AG10803 (cell line): ENCODE results near the gene ADAMTS2.

Source experiments
- DNase-seq: peaks from one replicate; pipeline ENCODE4 v3.0.0; 2010; ENCODE audit warnings: low read depth
- H3K4me3 ChIP-seq: 2 replicates; pipeline ENCODE4 v1.5.1; 2011; ENCODE audit warnings: mild to moderate bottlenecking, low read length, control low read depth
- TF ChIP-seq, protein P1 (sequence below): conservative IDR thresholded peaks from 2 replicates; pipeline ENCODE4 v1.5.1; 2011; ENCODE audit warnings: mild to moderate bottlenecking, low read length, control low read depth, inconsistent platforms

ADAMTS2 gene

DNA sequence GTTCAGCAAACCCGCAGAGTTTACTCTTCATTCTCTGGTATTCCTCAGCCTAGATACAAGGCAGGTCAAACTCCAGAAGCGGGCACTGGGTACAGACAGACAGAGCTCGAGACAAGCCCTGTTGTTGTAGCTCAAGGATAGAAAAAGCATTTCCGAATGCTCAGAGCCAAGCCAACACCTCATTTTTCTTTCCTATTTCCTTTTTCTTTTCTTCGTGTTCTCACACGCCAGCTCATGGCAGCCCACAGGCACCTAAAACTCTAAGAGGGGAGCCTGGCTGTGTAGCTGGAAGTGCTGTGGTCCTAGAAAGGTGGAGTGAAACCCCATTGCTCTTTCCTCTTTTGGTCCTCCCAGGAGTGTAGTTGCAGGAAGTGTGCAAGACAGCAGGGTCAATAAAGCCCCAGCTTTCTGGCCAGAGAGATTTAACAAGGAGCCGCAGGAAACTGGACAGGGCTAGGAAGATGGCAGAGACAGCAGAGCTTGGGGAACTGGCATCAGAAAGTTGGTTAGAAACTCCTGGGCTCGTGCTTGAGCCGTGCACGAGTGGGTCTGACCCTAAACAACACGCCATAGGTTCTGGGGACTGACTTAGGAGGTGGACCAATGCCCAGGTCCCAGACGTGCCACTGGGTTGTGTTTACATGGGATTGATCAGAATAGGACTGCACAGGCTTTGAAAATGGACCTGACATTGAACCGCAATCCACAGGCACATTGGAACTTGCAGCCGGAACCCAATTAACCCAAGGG is 41.6 kb downstream of the ADAMTS2 start:
- H3K4me3 ChIP-seq, result no peak overlapping the region
- DNase-seq, result no peak
- TF ChIP-seq, protein P1, sequence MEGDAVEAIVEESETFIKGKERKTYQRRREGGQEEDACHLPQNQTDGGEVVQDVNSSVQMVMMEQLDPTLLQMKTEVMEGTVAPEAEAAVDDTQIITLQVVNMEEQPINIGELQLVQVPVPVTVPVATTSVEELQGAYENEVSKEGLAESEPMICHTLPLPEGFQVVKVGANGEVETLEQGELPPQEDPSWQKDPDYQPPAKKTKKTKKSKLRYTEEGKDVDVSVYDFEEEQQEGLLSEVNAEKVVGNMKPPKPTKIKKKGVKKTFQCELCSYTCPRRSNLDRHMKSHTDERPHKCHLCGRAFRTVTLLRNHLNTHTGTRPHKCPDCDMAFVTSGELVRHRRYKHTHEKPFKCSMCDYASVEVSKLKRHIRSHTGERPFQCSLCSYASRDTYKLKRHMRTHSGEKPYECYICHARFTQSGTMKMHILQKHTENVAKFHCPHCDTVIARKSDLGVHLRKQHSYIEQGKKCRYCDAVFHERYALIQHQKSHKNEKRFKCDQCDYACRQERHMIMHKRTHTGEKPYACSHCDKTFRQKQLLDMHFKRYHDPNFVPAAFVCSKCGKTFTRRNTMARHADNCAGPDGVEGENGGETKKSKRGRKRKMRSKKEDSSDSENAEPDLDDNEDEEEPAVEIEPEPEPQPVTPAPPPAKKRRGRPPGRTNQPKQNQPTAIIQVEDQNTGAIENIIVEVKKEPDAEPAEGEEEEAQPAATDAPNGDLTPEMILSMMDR, result no peak

DNA sequence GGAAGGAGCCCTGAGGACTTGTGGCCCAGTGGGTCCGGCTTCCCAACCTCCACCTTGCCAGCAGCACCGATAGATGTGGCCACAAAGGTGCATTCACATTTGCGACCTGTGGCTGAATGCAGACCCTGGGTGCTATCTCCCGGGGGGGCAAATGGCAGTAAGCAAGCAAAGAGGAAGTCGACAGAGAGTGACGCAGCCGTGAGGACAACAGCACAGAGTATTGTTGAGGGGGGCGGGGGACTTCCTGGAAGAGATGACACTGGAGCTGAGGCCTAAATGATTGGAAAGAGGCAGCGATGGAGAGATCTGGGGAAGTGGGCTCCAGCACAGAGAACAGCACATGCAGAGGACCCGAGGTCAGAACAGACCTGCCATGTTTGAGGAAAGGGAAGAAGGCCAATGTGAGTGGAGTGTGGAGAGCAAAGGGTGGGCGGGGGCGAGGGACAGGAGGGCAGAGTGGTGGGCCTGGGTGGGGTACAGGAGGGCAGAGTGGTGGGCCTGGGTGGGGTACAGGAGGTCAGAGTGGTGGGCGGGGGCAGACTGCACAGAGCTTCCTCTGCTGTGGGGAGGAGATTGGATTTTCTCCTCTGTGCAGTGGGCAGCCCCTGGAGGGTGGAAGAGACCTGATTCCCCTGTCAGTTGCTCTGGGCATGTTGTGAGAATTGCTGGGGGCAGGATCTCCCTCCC is 42.6 kb downstream of the ADAMTS2 start:
- no peak overlapping the region for H3K4me3 ChIP-seq
- TF ChIP-seq, protein P1, result no peak

DNA sequence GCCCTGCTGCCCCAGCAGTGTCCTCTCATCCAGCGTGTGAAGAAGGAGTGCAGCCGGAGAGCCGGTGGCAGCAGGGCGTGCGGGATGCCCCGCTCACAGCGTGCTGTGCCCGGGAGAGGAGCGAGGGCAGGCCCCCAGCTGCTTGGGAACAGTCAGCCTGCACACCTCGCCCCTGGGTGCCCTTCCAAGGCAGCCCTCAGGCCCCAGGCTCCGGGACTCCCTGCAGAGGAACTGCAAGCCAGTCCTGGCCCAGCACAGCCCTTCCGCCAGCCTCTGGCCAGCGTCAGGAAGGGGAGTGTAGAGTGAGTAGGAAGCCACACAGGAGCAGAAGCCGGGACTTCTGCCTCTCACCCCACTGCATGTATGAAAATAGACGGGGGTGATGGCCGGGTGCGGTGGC is 43.5 kb downstream of the ADAMTS2 start:
- TF ChIP-seq, protein P1, result no peak
- DNase-seq, result no peak
- no peak overlapping the region for H3K4me3 ChIP-seq

More for the DNA sequence above, 42.6 kb downstream of the ADAMTS2 start:
- DNase-seq, result no peak

DNA sequence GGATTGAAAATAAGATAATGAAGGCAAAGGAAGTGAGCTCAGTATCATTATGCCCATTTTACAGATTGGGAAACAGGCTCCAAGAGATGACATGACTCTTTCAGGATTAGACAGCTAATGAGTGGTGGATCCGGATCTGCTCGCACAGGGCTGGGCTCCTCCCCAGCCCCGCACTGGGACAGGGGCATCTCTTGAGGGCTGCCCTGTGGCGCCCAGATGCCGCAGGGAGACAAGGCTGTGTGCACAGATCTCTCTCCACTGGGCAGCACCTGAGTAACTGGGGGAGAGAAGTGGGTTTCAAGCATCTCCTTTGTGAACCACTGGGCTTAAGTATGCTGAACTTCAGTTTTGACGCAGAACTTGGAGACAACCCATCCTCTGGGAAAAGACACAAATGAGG is 43.9 kb downstream of the ADAMTS2 start:
- no peak overlapping the region for H3K4me3 ChIP-seq
- DNase-seq, result no peak
- TF ChIP-seq, protein P1, result no peak

DNA sequence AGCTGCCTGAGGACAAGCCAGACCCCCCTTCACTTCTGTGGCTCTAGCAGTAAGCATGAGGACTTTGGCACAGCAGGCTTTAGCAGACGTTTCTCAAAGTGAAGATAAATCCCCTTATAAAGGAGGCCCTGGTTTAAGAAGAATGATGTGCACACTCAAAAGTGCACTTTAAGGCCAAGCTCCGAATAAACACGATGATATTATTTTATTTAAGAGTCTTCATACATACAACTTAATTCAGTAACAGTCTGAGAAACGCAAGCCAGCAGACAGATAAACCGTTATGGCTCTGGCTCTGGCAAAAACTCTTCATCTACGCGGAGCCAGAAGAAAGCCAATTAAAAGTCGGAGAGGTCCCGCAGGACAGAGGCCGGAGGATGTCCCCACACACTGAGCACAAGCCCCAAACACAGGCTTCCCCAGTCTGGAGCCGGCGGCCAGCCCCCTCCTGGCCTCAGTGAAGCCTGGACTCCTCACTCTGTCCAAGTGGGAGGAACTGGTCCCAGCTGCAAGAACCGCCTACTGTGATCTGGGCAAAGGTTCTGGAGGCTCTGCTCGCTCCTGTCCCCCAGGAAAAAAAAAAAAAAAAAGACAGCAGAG is 44.6 kb downstream of the ADAMTS2 start:
- DNase-seq, result no peak
- TF ChIP-seq, protein P1, result no peak
- H3K4me3 ChIP-seq, result no peak overlapping the region

DNA sequence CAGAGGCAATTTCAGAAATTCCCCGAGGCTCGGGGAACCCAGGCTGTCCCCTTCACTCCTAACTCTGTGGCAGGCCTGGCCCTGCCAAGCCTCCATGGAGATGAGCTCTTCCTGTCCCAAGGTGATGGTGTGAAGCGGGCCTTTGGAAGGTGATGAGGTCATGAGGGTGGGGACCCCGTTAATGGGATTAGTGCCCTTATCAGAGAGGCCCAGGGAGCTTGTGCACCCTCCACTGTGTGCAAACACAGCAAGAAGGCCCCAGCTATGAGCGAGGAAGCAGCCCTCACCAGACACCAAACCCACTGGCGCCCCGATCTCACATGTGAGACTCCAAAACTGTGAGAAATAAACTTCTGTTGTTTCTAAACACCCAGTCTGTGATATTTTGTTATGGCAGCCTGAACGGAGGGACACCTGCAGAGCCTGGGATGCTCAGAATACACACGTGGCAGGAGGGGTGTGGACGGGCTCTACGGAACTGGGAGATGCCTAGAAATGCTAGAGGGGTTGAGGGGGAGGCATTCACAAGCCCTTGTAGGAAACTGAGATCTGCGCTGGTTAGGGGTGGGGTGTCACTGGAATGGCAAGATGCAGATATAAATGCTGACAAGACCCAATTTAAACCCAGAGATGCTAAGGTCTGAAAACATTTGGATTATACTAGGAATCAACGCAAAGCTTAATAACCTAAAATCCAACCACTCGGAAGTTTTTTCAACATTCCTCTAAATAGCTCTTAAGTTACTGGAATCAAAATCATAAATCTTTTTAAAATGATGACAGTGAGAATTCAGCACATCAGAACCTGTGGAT is 46.9 kb downstream of the ADAMTS2 start:
- DNase-seq, result no peak
- TF ChIP-seq, protein P1, result no peak
- H3K4me3 ChIP-seq, result no peak overlapping the region
